ENCODE measurements around the gene EXOSC6.
"Not testable (repeated sequence)": the region's sequence is repeated elsewhere in the genome, so short reads cannot be mapped to it uniquely, and the experiment has no call there.

Gene EXOSC6

DNA sequence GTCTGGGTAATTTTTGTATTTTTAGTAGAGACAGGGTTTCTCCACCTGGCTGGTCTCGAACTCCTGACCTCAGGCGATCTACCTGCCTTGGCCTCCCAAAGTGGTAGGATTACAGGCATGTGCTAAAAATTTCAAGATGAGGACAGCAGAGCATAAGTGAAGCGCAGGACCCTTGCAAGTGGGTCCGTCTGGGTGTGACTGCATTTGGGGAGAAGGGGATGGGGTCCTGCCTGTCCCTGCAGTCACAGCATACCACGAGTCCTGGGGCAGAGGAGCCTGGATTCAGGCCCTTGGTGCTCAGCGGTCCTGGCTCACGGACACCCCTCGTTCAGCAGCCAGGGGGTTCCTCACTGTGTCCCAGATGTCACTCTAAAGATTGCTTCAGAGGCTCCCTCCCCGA is 53.5 kb downstream of the EXOSC6 start:
- DNase-seq, result not testable (repeated sequence)

DNA sequence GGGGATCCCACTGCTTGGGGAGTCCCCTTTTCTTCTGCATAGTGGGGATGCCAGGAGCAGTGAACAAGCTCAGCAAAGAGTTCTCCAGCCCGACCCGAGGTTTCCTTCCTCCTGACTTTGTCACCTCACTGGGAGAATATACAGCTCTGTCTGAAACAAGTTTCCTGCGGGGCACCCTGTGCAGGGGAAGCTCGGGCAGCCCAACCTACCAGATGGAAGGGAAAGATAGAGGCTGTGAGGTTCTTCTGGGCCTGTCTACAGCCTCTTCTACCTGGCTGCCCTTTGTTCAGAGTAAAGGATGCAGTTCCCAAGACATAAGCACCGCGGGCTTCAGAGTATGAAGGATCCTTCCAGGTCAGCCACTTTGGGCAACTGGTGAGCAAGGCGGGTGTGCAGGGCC is 54.1 kb downstream of the EXOSC6 start:
- not testable (repeated sequence) for DNase-seq

Measured in stimulated activated CD4-positive, alpha-beta T cell treated with anti-CD3 and anti-CD28 coated beads, Interleukin-2, amount 100 ng/mL, for 24 hours (primary cell).